ENCODE results near the gene CCNY. TPM values are rescaled to one million over a fixed set of nuclear protein-coding genes. Genes with fewer than 3 reads are reported as not detected.
A peak's percentile ranks its signal among the peaks of the same experiment; 100 is the strongest.

Gene CCNY
- total RNA-seq, result 10 to 100 TPM; 23.9 to 68.1 (median 39.5) TPM

GRCh38 chr10:35336084-35336831, at the start of gene CCNY:
Gene CCNY, plus strand, starts transcription at chr10:35336509. Its CDS starts 545 bp downstream, at chr10:35337054.
- ATAC-seq (peak; percentile 64 to 71), DNase-seq (peak; percentile 48 to 65)
- peak within 1 kb of the TSS; percentile 89 to 98 (median 94) for H3K4me3 ChIP-seq
- in situ Hi-C loops (cut with MboI; ENCODE audit: low sequenced_read_pairs in 4 of 4), result loop anchor here in 2 of 4 donors (10.0 to 25.0 kb wide), 3 partner anchors 224 to 229 kb away; no protein-coding TSS in a partner anchor
- peak within 1 kb of the TSS; percentile 87 to 98 (median 96) for H3K27ac ChIP-seq
- peaks cover 71 to 82% of the 10 kb centered on the region in 2 donors for H3K4me1 ChIP-seq
- peak; percentile 88 for TF ChIP-seq POLR2A (IDR thresholded peaks at IDR 0.05)
- no peak for TF ChIP-seq CTCF (IDR thresholded peaks at IDR 0.05 in 4 of 5, conservative IDR thresholded peaks at IDR 0.05 in 1 of 5)
- intact Hi-C loops (cut with DNase I; ENCODE audit: low total_unique reads), result loop anchor here (5.0 kb wide), 2 partner anchors 129 to 226 kb away; no protein-coding TSS in a partner anchor
- H3K27me3 ChIP-seq, result no peaks in the 10 kb centered on the region
- no peaks in the 10 kb centered on the region for H3K36me3 ChIP-seq
- no peaks in the 10 kb centered on the region for H3K9me3 ChIP-seq

- no peak overlapping the region for H3K27ac ChIP-seq
- H3K4me3 ChIP-seq, result no peak overlapping the region
- intact Hi-C loops (cut with DNase I; ENCODE audit: low total_unique reads) (no loop called here), in situ Hi-C loops (cut with MboI; ENCODE audit: low sequenced_read_pairs in 4 of 4) (no loop called here)
- no peaks in the 10 kb centered on the region for H3K9me3 ChIP-seq
- H3K4me1 ChIP-seq, result no peaks in the 10 kb centered on the region
- no peaks in the 10 kb centered on the region for H3K36me3 ChIP-seq
- ATAC-seq, result no peak
- no peaks in the 10 kb centered on the region for H3K27me3 ChIP-seq
- no peak for TF ChIP-seq CTCF (IDR thresholded peaks at IDR 0.05 in 4 of 5, conservative IDR thresholded peaks at IDR 0.05 in 1 of 5)
- no peak for TF ChIP-seq POLR2A (IDR thresholded peaks at IDR 0.05)
- no peak for DNase-seq
These were observed 47.1 kb upstream of the CCNY start for GRCh38 chr10:35289198-35289597.

GRCh38 chr10:35294506-35294905, 41.8 kb upstream of the CCNY start:
- Histone ChIP-seq H3K36me3 (no peaks in the 10 kb centered on the region), H3K4me1 (no peaks in the 10 kb centered on the region), H3K4me3 (no peak overlapping the region), H3K27ac (no peak overlapping the region), H3K27me3 (no peaks in the 10 kb centered on the region), H3K9me3 (no peaks in the 10 kb centered on the region)
- intact Hi-C loops (cut with DNase I; ENCODE audit: low total_unique reads) (no loop called here), in situ Hi-C loops (cut with MboI; ENCODE audit: low sequenced_read_pairs in 4 of 4) (no loop called here)
- DNase-seq (no peak), ATAC-seq (no peak)
- TF ChIP-seq POLR2A (IDR thresholded peaks at IDR 0.05) (no peak), CTCF (IDR thresholded peaks at IDR 0.05 in 4 of 5, conservative IDR thresholded peaks at IDR 0.05 in 1 of 5) (no peak)

GRCh38 chr10:35299016-35299415, 37.3 kb upstream of the CCNY start:
- Histone ChIP-seq H3K27ac (no peak overlapping the region), H3K36me3 (no peaks in the 10 kb centered on the region), H3K4me3 (no peak overlapping the region), H3K27me3 (no peaks in the 10 kb centered on the region), H3K9me3 (no peaks in the 10 kb centered on the region), H3K4me1 (no peaks in the 10 kb centered on the region)
- ATAC-seq (no peak), DNase-seq (no peak)
- TF ChIP-seq CTCF (IDR thresholded peaks at IDR 0.05 in 4 of 5, conservative IDR thresholded peaks at IDR 0.05 in 1 of 5) (no peak), POLR2A (IDR thresholded peaks at IDR 0.05) (no peak)
- in situ Hi-C loops (cut with MboI; ENCODE audit: low sequenced_read_pairs in 4 of 4) (no loop called here), intact Hi-C loops (cut with DNase I; ENCODE audit: low total_unique reads) (no loop called here)
